Neural cell (in vitro differentiated cells): ENCODE results near the gene LINGO4. TPM values are rescaled to one million over a fixed set of nuclear protein-coding genes. Genes with fewer than 3 reads are reported as not detected.

ENCODE experiments used
- H2AFZ ChIP-seq: fragments of 200-600, 300-800 bp; sonication (generic), shearing (Covaris generic); 2 replicates; pipeline ENCODE4 v1.6.0; 2014; ENCODE audit warnings: low read depth, mild to moderate bottlenecking, antibody characterized with exemption, low read length, moderate library complexity
- H3F3A ChIP-seq: fragments of 200-600 bp; shearing (Covaris generic); 2 replicates; pipeline ENCODE4 v1.6.1; 2016; ENCODE audit warnings: mild to moderate bottlenecking, moderate library complexity, mixed read lengths, antibody characterized with exemption, low read length; ENCODE audit not compliant: insufficient read depth, poor library complexity, severe bottlenecking
- H3K27ac ChIP-seq: fragments of 200-600, 300-800 bp; sonication (generic), shearing (Covaris generic); 2 replicates; pipeline ENCODE4 v1.5.1; 2014; ENCODE audit warnings: mild to moderate bottlenecking, low read length, moderate library complexity
- H3K27me3 ChIP-seq: fragments of 300-800, 200-600 bp; sonication (generic), shearing (Covaris generic); 2 replicates; pipeline ENCODE4 v1.6.0; 2014; ENCODE audit warnings: mild to moderate bottlenecking, low read depth, low read length, moderate library complexity; ENCODE audit not compliant: insufficient read depth
- H3K36me3 ChIP-seq: fragments of 300-800, 200-600 bp; sonication (generic), shearing (Covaris generic); 2 replicates; pipeline ENCODE4 v1.5.1; 2014; ENCODE audit warnings: mild to moderate bottlenecking, antibody characterized with exemption, low read length, moderate library complexity; ENCODE audit not compliant: insufficient read depth
- H3K4me2 ChIP-seq: fragments of 300-800, 200-600 bp; sonication (generic), shearing (Covaris generic); 2 replicates; pipeline ENCODE4 v1.6.0; 2014; ENCODE audit warnings: mild to moderate bottlenecking, low read length
- H3K4me3 ChIP-seq: fragments of 300-800, 200-600 bp; sonication (generic), shearing (Covaris generic); 2 replicates; pipeline ENCODE4 v1.5.1; 2014; ENCODE audit warnings: mild to moderate bottlenecking, low read length, moderate library complexity
- H3K79me2 ChIP-seq: fragments of 200-600 bp; shearing (Covaris generic); replicated peaks from 2 replicates; pipeline ENCODE4 v1.6.0; 2014; ENCODE audit warnings: mild to moderate bottlenecking, low read length, moderate library complexity; ENCODE audit not compliant: insufficient read depth
- H3K9ac ChIP-seq: fragments of 300-800, 200-600 bp; sonication (generic), shearing (Covaris generic); 2 replicates; pipeline ENCODE4 v1.6.1; 2016; ENCODE audit warnings: mild to moderate bottlenecking, low read length, mixed read lengths
- H3K9me2 ChIP-seq: fragments of 200-600 bp; shearing (Covaris generic); 2 replicates; pipeline ENCODE4 v1.6.1; 2016; ENCODE audit warnings: mild to moderate bottlenecking, low read length, mixed read lengths; ENCODE audit not compliant: insufficient read depth
- H3K9me3 ChIP-seq: fragments of 200-600, 300-800 bp; sonication (generic), shearing (Covaris generic); 2 replicates; pipeline ENCODE4 v1.6.1; 2016; ENCODE audit warnings: mild to moderate bottlenecking, mixed run types, low read length, moderate library complexity, mixed read lengths
- H4K20me1 ChIP-seq: fragments of 200-600 bp; shearing (Covaris generic); 2 replicates; pipeline ENCODE4 v1.6.1; 2016; ENCODE audit warnings: mild to moderate bottlenecking, mixed run types; ENCODE audit not compliant: insufficient read depth
- EP300 ChIP-seq: fragments of 450-650 bp; conservative IDR thresholded peaks from 2 replicates; pipeline ENCODE4 v1.6.1; 2014; ENCODE audit warnings: antibody characterized with exemption, mild to moderate bottlenecking, moderate library complexity; ENCODE audit not compliant: poor library complexity, severe bottlenecking
- EZH2 ChIP-seq: fragments of 200-600, 300-800 bp; shearing (Covaris generic), sonication (generic); IDR thresholded peaks from 2 replicates; pipeline ENCODE4 v1.6.1; 2014; ENCODE audit warnings: antibody characterized with exemption, low read length, borderline replicate concordance, mild to moderate bottlenecking; ENCODE audit not compliant: insufficient read depth, poor library complexity, severe bottlenecking
- MXI1 ChIP-seq: fragments of 450-650 bp; conservative IDR thresholded peaks from 2 replicates; pipeline ENCODE4 v1.6.1; 2014; ENCODE audit warnings: antibody characterized with exemption, mild to moderate bottlenecking; ENCODE audit not compliant: poor library complexity, severe bottlenecking
- POLR2AphosphoS5 ChIP-seq: IDR thresholded peaks from 2 replicates; pipeline ENCODE4 v1.6.1; 2012
- RAD21 ChIP-seq: fragments of 450-650 bp; conservative IDR thresholded peaks from 2 replicates; pipeline ENCODE4 v1.6.1; 2014; ENCODE audit warnings: antibody characterized with exemption, mild to moderate bottlenecking, moderate library complexity
- SMC3 ChIP-seq: fragments of 450-650 bp; conservative IDR thresholded peaks from 2 replicates; pipeline ENCODE4 v1.6.1; 2014; ENCODE audit warnings: antibody characterized with exemption, mild to moderate bottlenecking, moderate library complexity; ENCODE audit not compliant: poor library complexity
- polyA plus RNA-seq: library from polyadenylated mRNA; depleted of rRNA; stranded (reverse); fragments of >200 nt; gene quantifications from 2 replicates; pipeline ENCODE4 v1.2.3, GENCODE V29; 2014
- TF ChIP-seq, protein P1 (sequence below): IDR thresholded peaks from 2 replicates; pipeline ENCODE4 v1.6.1; 2012; ENCODE audit warnings: borderline replicate concordance
- TF ChIP-seq, protein P2 (sequence below): fragments of 450-650 bp; IDR thresholded peaks from 2 replicates; pipeline ENCODE4 v1.5.1; 2014; ENCODE audit warnings: antibody characterized with exemption, mild to moderate bottlenecking, moderate library complexity; ENCODE audit not compliant: poor library complexity, severe bottlenecking

LINGO4 gene
- polyA plus RNA-seq, 1 donor from 2014 or later = not detected

DNA sequence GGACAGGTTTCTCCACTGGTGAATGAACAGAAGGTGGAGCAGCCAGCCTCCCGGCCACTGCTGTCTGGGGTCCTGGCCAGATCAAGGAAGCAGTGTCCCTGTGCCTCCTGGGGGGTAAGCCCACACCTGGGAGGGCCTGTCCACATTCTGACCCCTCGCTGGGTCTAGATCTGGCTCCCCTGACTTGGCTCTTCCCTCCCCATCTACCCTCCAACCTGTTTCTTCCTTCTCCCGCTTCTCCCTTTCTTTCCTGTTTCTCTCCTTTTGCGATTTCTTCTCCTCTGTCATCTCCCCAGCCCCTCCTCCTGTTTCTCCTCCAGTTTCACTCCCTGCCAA lies 26.0 kb upstream of the LINGO4 start:
- Histone ChIP-seq H3K9me2 (no peaks in the 10 kb centered on the region), H3K79me2 (no peaks in the 10 kb centered on the region), H3K9ac (no peak overlapping the region), H2AFZ (no peak overlapping the region), H3K4me2 (no peak overlapping the region), H3F3A (no peaks in the 10 kb centered on the region), H3K9me3 (no peaks in the 10 kb centered on the region), H3K27ac (no peak overlapping the region), H3K4me3 (no peak overlapping the region), H3K36me3 (no peaks in the 10 kb centered on the region), H4K20me1 (no peaks in the 10 kb centered on the region), H3K27me3 (peaks cover 6% of the 10 kb centered on the region)
- TF ChIP-seq SMC3 (no peak), MXI1 (no peak), RAD21 (no peak), EZH2 (no peak), POLR2AphosphoS5 (no peak), EP300 (no peak)
- TF ChIP-seq, protein P1, sequence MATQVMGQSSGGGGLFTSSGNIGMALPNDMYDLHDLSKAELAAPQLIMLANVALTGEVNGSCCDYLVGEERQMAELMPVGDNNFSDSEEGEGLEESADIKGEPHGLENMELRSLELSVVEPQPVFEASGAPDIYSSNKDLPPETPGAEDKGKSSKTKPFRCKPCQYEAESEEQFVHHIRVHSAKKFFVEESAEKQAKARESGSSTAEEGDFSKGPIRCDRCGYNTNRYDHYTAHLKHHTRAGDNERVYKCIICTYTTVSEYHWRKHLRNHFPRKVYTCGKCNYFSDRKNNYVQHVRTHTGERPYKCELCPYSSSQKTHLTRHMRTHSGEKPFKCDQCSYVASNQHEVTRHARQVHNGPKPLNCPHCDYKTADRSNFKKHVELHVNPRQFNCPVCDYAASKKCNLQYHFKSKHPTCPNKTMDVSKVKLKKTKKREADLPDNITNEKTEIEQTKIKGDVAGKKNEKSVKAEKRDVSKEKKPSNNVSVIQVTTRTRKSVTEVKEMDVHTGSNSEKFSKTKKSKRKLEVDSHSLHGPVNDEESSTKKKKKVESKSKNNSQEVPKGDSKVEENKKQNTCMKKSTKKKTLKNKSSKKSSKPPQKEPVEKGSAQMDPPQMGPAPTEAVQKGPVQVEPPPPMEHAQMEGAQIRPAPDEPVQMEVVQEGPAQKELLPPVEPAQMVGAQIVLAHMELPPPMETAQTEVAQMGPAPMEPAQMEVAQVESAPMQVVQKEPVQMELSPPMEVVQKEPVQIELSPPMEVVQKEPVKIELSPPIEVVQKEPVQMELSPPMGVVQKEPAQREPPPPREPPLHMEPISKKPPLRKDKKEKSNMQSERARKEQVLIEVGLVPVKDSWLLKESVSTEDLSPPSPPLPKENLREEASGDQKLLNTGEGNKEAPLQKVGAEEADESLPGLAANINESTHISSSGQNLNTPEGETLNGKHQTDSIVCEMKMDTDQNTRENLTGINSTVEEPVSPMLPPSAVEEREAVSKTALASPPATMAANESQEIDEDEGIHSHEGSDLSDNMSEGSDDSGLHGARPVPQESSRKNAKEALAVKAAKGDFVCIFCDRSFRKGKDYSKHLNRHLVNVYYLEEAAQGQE = no peak
- TF ChIP-seq, protein P2, sequence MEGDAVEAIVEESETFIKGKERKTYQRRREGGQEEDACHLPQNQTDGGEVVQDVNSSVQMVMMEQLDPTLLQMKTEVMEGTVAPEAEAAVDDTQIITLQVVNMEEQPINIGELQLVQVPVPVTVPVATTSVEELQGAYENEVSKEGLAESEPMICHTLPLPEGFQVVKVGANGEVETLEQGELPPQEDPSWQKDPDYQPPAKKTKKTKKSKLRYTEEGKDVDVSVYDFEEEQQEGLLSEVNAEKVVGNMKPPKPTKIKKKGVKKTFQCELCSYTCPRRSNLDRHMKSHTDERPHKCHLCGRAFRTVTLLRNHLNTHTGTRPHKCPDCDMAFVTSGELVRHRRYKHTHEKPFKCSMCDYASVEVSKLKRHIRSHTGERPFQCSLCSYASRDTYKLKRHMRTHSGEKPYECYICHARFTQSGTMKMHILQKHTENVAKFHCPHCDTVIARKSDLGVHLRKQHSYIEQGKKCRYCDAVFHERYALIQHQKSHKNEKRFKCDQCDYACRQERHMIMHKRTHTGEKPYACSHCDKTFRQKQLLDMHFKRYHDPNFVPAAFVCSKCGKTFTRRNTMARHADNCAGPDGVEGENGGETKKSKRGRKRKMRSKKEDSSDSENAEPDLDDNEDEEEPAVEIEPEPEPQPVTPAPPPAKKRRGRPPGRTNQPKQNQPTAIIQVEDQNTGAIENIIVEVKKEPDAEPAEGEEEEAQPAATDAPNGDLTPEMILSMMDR = no peak

DNA sequence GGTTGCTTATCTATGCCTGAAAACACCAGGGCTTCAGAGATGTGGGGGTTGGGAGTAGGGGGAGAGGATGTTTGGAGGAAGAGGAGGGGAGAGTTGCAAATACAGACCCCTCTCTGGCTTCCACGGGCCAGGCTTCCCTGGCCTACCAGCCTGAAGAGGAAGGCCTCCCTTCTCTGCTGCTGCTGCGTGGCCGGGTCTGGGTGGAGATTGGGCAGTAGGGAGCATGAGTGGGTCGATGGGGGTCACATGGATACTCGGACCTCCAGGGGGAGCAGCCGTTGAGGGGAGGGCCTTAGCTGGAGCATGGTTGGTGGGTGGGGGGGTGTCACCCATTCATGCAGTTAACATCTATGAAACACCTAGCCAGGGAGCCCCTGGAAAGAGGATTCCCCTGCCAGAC lies 24.8 kb upstream of the LINGO4 start:
- H3K9ac ChIP-seq = no peak overlapping the region
- H3K4me2 ChIP-seq = no peak overlapping the region
- H3K27ac ChIP-seq = no peak overlapping the region
- no peaks in the 10 kb centered on the region for H3K9me3 ChIP-seq
- H3K27me3 ChIP-seq = no peaks in the 10 kb centered on the region
- H3F3A ChIP-seq = no peaks in the 10 kb centered on the region
- TF ChIP-seq EZH2 (no peak), SMC3 (no peak), EP300 (no peak)
- TF ChIP-seq, protein P2 = no peak
- H3K36me3 ChIP-seq = no peaks in the 10 kb centered on the region
- H4K20me1 ChIP-seq = no peaks in the 10 kb centered on the region
- H3K9me2 ChIP-seq = no peaks in the 10 kb centered on the region
- no peak overlapping the region for H3K4me3 ChIP-seq
- H2AFZ ChIP-seq = no peak overlapping the region
- H3K79me2 ChIP-seq = no peaks in the 10 kb centered on the region
